EH (cell line): Measurements from ENCODE around the gene DDOST.
A peak's percentile ranks its signal among the peaks of the same experiment; 100 is the strongest.

Experiments
- DNase-seq: peaks from one replicate; pipeline ENCODE4 v3.0.0-alpha.2; 2015; ENCODE audit warnings: low read depth

Gene DDOST

GRCh38 chr1:20661207-20662109 lies at the start of gene DDOST:
DDOST (minus strand) TSS chr1:20661369; CDS start chr1:20661350, 19 bp downstream.
- DNase-seq, result peak; percentile 99

GRCh38 chr1:20710469-20711284 lies 49.5 kb upstream of the DDOST start:
- no peak for DNase-seq

GRCh38 chr1:20709868-20710267 lies 48.7 kb upstream of the DDOST start:
- DNase-seq, result no peak

GRCh38 chr1:20708891-20709290 lies 47.7 kb upstream of the DDOST start:
- no peak for DNase-seq

GRCh38 chr1:20708057-20708456 lies 46.9 kb upstream of the DDOST start:
- no peak for DNase-seq

GRCh38 chr1:20706841-20707240 lies 45.7 kb upstream of the DDOST start:
- DNase-seq, result no peak

GRCh38 chr1:20705203-20705755 lies 44.1 kb upstream of the DDOST start:
- DNase-seq, result no peak

GRCh38 chr1:20704390-20705202 lies 43.4 kb upstream of the DDOST start:
- no peak for DNase-seq

GRCh38 chr1:20703124-20703756 lies 42.1 kb upstream of the DDOST start:
- no peak for DNase-seq

GRCh38 chr1:20702416-20702815 lies 41.2 kb upstream of the DDOST start:
- peak; percentile 50 for DNase-seq

GRCh38 chr1:20701847-20702246 lies 40.7 kb upstream of the DDOST start:
- DNase-seq, result no peak

- no peak for DNase-seq
Measured at GRCh38 chr1:20701446-20701845, 40.3 kb upstream of the DDOST start.

GRCh38 chr1:20700636-20701215 lies 39.6 kb upstream of the DDOST start:
- no peak for DNase-seq

GRCh38 chr1:20699558-20699957 lies 38.4 kb upstream of the DDOST start:
- DNase-seq, result no peak

GRCh38 chr1:20698195-20698910 lies 37.2 kb upstream of the DDOST start:
- DNase-seq, result peak; percentile 93

- DNase-seq, result no peak
Measured at GRCh38 chr1:20697563-20697962, 36.4 kb upstream of the DDOST start.

- peak; percentile 98 for DNase-seq
Measured at GRCh38 chr1:20696397-20697333, 35.5 kb upstream of the DDOST start.

- no peak for DNase-seq
Measured at GRCh38 chr1:20695515-20695914, 34.3 kb upstream of the DDOST start.

- no peak for DNase-seq
Measured at GRCh38 chr1:20693623-20694022, 32.5 kb upstream of the DDOST start.
